Neural progenitor cell (in vitro differentiated cells): ENCODE measurements around the gene NKAIN2. TPM values are rescaled to one million over a fixed set of nuclear protein-coding genes. Genes with fewer than 3 reads are reported as not detected.

ENCODE experiments used
- DNase-seq: peaks from one replicate; pipeline ENCODE4 v3.0.0-alpha.2; 2016; ENCODE audit warnings: low spot score
- H2AFZ ChIP-seq: fragments of 200-600 bp; sonication (generic); replicated peaks from 2 replicates; pipeline ENCODE4 v1.6.1; 2016; ENCODE audit warnings: antibody characterized with exemption
- H3F3A ChIP-seq: fragments of 200-600 bp; sonication (generic); 2 replicates; pipeline ENCODE4 v1.6.1; 2016; ENCODE audit warnings: antibody characterized with exemption, low read depth
- H3K27ac ChIP-seq: fragments of 200-600 bp; sonication (generic); 2 replicates; pipeline ENCODE4 v1.5.1; 2016; ENCODE audit warnings: mild to moderate bottlenecking
- H3K27me3 ChIP-seq: fragments of 200-600 bp; sonication (generic); 2 replicates; pipeline ENCODE4 v1.6.1; 2016; ENCODE audit warnings: mild to moderate bottlenecking, moderate library complexity
- H3K36me3 ChIP-seq: fragments of 200-600 bp; sonication (generic); 2 replicates; pipeline ENCODE4 v1.5.1; 2016
- H3K4me1 ChIP-seq: fragments of 200-600 bp; sonication (generic); 2 replicates; pipeline ENCODE4 v1.6.1; 2016; ENCODE audit warnings: mixed run types
- H3K4me2 ChIP-seq: fragments of 200-600 bp; sonication (generic); 2 replicates; pipeline ENCODE4 v1.6.1; 2016
- H3K4me3 ChIP-seq: fragments of 200-600 bp; sonication (generic); 2 replicates; pipeline ENCODE4 v1.5.1; 2016
- H3K79me2 ChIP-seq: fragments of 200-600 bp; sonication (generic); 2 replicates; pipeline ENCODE4 v1.6.1; 2016; ENCODE audit warnings: low read depth
- H3K9ac ChIP-seq: fragments of 200-600 bp; sonication (generic); 2 replicates; pipeline ENCODE4 v1.6.1; 2016
- H3K9me3 ChIP-seq: fragments of 200-600 bp; sonication (generic); 2 replicates; pipeline ENCODE4 v1.5.1; 2016; ENCODE audit warnings: low read depth
- H4K20me1 ChIP-seq: fragments of 200-600 bp; sonication (generic); 2 replicates; pipeline ENCODE4 v1.6.1; 2016; ENCODE audit warnings: low read depth
- H3K27ac Mint-ChIP-seq: 3 replicates; pipeline ENCODE4 v1.8.0; 2021; ENCODE audit warnings: mixed read lengths
- H3K27me3 Mint-ChIP-seq: 2 replicates; pipeline ENCODE4 v1.8.0; 2022; ENCODE audit warnings: low read depth, mild to moderate bottlenecking, inconsistent platforms, moderate library complexity, mixed read lengths; ENCODE audit not compliant: insufficient read depth
- H3K36me3 Mint-ChIP-seq: 3 replicates; pipeline ENCODE4 v1.8.0; 2021; ENCODE audit warnings: mixed read lengths
- H3K4me1 Mint-ChIP-seq: 3 replicates; pipeline ENCODE4 v1.8.0; 2021; ENCODE audit warnings: mixed read lengths
- H3K4me3 Mint-ChIP-seq: 3 replicates; pipeline ENCODE4 v1.8.0; 2021; ENCODE audit warnings: mild to moderate bottlenecking, moderate library complexity, mixed read lengths
- H3K9me3 Mint-ChIP-seq: 3 replicates; pipeline ENCODE4 v1.8.0; 2020; ENCODE audit warnings: mixed read lengths
- EZH2 ChIP-seq: fragments of 200-600 bp; sonication (generic); IDR thresholded peaks from 2 replicates; pipeline ENCODE4 v1.6.1; 2017; ENCODE audit warnings: antibody characterized with exemption, mild to moderate bottlenecking, moderate library complexity
- EZH2phosphoT487 ChIP-seq: fragments of 200-600 bp; sonication (generic); IDR thresholded peaks from 2 replicates; pipeline ENCODE4 v1.6.1; 2017; ENCODE audit warnings: antibody characterized with exemption
- total RNA-seq: library from RNA; depleted of rRNA; stranded (reverse); fragments of >200 nt; gene quantifications from 2 replicates; pipeline ENCODE4 v1.2.3, GENCODE V29; 2015; ENCODE audit warnings: low replicate concordance
- TF ChIP-seq, protein P1 (sequence below): fragments of 200-600 bp; sonication (generic); IDR thresholded peaks from 2 replicates; pipeline ENCODE4 v1.5.1; 2017; ENCODE audit warnings: antibody characterized with exemption, mild to moderate bottlenecking

The NKAIN2 gene
- total RNA-seq, 1 donor from 2014 or later: 0.45 TPM

DNA sequence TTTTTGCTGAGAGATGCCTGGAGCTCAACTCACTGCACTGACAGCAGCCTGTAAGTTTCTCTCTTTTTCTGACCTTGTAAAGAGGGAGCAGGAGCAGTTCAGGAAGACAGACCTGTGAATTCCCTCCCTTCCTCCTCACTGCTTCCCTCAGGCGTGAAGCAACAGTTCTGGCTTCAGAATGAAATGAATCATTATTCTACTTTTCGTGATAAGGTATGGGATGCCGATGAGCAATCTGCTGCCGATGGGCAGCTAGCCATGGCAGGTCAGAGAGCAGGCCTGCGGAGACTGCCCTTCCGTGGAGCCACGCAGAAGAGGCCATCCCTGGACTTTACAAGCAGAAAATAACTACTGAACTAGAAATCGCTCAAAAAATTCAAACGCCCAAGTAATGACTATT, 732.1 kb downstream of the NKAIN2 start:
- TF ChIP-seq, protein P1, sequence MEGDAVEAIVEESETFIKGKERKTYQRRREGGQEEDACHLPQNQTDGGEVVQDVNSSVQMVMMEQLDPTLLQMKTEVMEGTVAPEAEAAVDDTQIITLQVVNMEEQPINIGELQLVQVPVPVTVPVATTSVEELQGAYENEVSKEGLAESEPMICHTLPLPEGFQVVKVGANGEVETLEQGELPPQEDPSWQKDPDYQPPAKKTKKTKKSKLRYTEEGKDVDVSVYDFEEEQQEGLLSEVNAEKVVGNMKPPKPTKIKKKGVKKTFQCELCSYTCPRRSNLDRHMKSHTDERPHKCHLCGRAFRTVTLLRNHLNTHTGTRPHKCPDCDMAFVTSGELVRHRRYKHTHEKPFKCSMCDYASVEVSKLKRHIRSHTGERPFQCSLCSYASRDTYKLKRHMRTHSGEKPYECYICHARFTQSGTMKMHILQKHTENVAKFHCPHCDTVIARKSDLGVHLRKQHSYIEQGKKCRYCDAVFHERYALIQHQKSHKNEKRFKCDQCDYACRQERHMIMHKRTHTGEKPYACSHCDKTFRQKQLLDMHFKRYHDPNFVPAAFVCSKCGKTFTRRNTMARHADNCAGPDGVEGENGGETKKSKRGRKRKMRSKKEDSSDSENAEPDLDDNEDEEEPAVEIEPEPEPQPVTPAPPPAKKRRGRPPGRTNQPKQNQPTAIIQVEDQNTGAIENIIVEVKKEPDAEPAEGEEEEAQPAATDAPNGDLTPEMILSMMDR: no peak
- TF ChIP-seq EZH2 (no peak), EZH2phosphoT487 (no peak)
- Histone ChIP-seq H3K27me3 (no peaks in the 10 kb centered on the region), H3K4me1 (peaks cover 4% of the 10 kb centered on the region), H3K79me2 (no peaks in the 10 kb centered on the region), H3K36me3 (no peaks in the 10 kb centered on the region), H3K27ac (no peak overlapping the region), H3K9me3 (no peaks in the 10 kb centered on the region), H4K20me1 (no peaks in the 10 kb centered on the region), H3K9ac (no peak overlapping the region), H3K4me3 (no peak overlapping the region), H2AFZ (peak overlapping the region; percentile 1), H3F3A (no peaks in the 10 kb centered on the region), H3K4me2 (no peak overlapping the region)
- Mint-ChIP-seq H3K9me3 (peaks cover 6% of the 10 kb centered on the region), H3K4me3 (no peak overlapping the region), H3K4me1 (peaks cover 20% of the 10 kb centered on the region), H3K27me3 (no peaks in the 10 kb centered on the region), H3K36me3 (peaks cover 2% of the 10 kb centered on the region), H3K27ac (peak overlapping the region; percentile 64)
- no peak for DNase-seq

DNA sequence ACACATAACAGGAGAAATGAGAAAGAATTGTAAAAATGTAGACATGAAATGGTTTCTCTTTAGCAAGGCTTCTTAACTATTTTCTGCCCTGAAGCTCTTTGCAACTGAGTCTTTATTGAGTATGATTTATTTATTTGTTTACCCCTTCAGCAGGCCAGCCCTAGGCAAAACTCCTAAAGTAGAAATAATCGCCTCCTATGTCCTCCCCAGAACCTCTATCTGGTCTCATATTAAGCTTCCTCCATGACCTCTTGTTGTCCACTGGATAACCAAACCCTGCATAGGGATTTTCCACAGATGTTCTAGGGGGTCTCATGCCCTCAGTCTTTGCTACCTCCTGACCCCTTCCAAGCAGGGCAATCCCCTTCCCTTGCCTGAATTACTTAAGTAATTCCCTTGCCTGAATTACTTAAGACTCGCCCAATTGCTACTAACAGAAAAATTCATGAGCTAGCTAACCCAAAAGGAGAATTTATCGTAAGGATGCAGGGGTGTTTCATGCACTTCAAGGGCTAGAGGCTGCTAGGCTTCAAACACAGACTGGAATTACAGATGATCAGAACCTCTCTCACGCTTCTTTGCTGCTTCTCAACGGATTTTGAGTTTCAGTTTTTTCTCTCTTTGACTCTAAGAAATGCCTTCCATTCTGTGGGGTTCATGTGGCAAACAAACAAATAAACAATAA, 732.6 kb downstream of the NKAIN2 start:
- H3K4me1 Mint-ChIP-seq: peaks cover 20% of the 10 kb centered on the region
- H3K9me3 Mint-ChIP-seq: peaks cover 6% of the 10 kb centered on the region
- Histone ChIP-seq H3K27ac (no peak overlapping the region), H4K20me1 (no peaks in the 10 kb centered on the region), H3K27me3 (no peaks in the 10 kb centered on the region), H3K79me2 (no peaks in the 10 kb centered on the region), H3K4me3 (no peak overlapping the region), H3K9ac (no peak overlapping the region), H2AFZ (no peak overlapping the region), H3K36me3 (no peaks in the 10 kb centered on the region), H3K9me3 (no peaks in the 10 kb centered on the region), H3K4me2 (no peak overlapping the region), H3K4me1 (peaks cover 4% of the 10 kb centered on the region), H3F3A (no peaks in the 10 kb centered on the region)
- no peak for TF ChIP-seq EZH2phosphoT487
- TF ChIP-seq, protein P1: no peak
- TF ChIP-seq EZH2: no peak
- peaks cover 1% of the 10 kb centered on the region for H3K36me3 Mint-ChIP-seq
- no peak overlapping the region for H3K4me3 Mint-ChIP-seq
- peak overlapping the region; percentile 64 for H3K27ac Mint-ChIP-seq
- H3K27me3 Mint-ChIP-seq: no peaks in the 10 kb centered on the region
- no peak for DNase-seq

DNA sequence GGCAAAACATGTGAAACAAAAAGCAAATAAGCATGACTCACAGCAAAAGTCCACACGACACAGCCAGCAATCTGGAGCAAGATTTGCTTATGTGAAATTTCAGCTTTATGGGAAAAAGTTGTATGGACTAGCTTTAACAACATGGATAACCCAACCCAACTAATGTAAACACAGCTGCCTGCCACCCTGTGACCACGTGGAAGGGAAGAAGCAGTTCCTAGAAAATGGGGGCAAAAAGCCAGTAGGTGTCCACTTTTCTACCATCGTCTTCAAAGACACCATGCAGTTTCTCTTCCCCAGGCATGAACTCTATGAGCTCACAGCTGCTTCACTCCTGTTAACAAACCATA, 733.2 kb downstream of the NKAIN2 start:
- H3K4me2 ChIP-seq: no peak overlapping the region
- H3K27me3 ChIP-seq: no peaks in the 10 kb centered on the region
- Mint-ChIP-seq H3K27me3 (no peaks in the 10 kb centered on the region), H3K27ac (peak overlapping the region; percentile 64), H3K4me1 (peaks cover 20% of the 10 kb centered on the region), H3K9me3 (peaks cover 6% of the 10 kb centered on the region), H3K4me3 (no peak overlapping the region), H3K36me3 (no peaks in the 10 kb centered on the region)
- H3K4me3 ChIP-seq: no peak overlapping the region
- no peaks in the 10 kb centered on the region for H4K20me1 ChIP-seq
- H3K4me1 ChIP-seq: peaks cover 4% of the 10 kb centered on the region
- no peaks in the 10 kb centered on the region for H3K79me2 ChIP-seq
- no peaks in the 10 kb centered on the region for H3K36me3 ChIP-seq
- TF ChIP-seq EZH2 (no peak), EZH2phosphoT487 (no peak)
- H3K9ac ChIP-seq: no peak overlapping the region
- H3K27ac ChIP-seq: no peak overlapping the region
- H3K9me3 ChIP-seq: no peaks in the 10 kb centered on the region
- DNase-seq: no peak
- no peaks in the 10 kb centered on the region for H3F3A ChIP-seq
- no peak overlapping the region for H2AFZ ChIP-seq

DNA sequence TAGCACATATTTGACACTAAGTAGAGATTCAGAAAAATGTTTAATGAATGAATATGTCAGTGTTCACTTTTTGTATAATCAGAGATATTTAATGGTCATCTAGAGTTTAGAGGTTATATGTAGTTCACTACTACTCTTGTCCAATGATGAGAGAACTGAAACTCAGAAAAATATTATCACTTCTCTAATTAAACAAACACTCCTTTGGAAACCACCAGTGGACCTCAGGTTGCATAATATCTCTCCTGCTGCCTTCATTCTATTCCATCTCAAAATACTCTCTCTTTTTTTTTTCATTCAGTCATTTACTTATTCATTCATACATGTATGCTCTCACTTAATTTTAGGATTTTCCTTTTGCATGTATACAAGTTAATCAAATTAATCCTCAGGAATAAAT, 735.4 kb downstream of the NKAIN2 start:
- Histone ChIP-seq H3K27me3 (no peaks in the 10 kb centered on the region), H2AFZ (no peak overlapping the region), H3K9me3 (no peaks in the 10 kb centered on the region), H3K36me3 (no peaks in the 10 kb centered on the region), H3K4me2 (no peak overlapping the region), H3K9ac (no peak overlapping the region), H3K4me1 (peaks cover 4% of the 10 kb centered on the region), H3F3A (no peaks in the 10 kb centered on the region), H4K20me1 (no peaks in the 10 kb centered on the region), H3K79me2 (no peaks in the 10 kb centered on the region), H3K4me3 (no peak overlapping the region), H3K27ac (no peak overlapping the region)
- Mint-ChIP-seq H3K27ac (peak overlapping the region; percentile 24), H3K27me3 (no peaks in the 10 kb centered on the region), H3K9me3 (no peaks in the 10 kb centered on the region), H3K4me3 (no peak overlapping the region), H3K36me3 (no peaks in the 10 kb centered on the region), H3K4me1 (peaks cover 20% of the 10 kb centered on the region)
- no peak for DNase-seq
- TF ChIP-seq EZH2phosphoT487: no peak
- TF ChIP-seq, protein P1: no peak
- no peak for TF ChIP-seq EZH2
